Body of pancreas (tissue), 4 donors: ENCODE measurements around the gene GHRHR.

Experiments used
- POLR2A ChIP-seq, 3 donors: fragments of 450-650 bp; IDR thresholded peaks; one replicate each; pipeline ENCODE4 v1.6.1; 2016; ENCODE audit warnings: antibody characterized with exemption in 3 of 3, mild to moderate bottlenecking in 2 of 3
- TF ChIP-seq, protein P1 (sequence below), 7 experiments: fragments of 450-650 bp in 4 of 7; fragments of 200-600 bp in 3 of 7; sonication (generic) in 3 of 7; IDR thresholded peaks; one replicate each; pipeline ENCODE4 v1.5.1; 2016 to 2019; ENCODE audit warnings: antibody characterized with exemption in 7 of 7

DNA sequence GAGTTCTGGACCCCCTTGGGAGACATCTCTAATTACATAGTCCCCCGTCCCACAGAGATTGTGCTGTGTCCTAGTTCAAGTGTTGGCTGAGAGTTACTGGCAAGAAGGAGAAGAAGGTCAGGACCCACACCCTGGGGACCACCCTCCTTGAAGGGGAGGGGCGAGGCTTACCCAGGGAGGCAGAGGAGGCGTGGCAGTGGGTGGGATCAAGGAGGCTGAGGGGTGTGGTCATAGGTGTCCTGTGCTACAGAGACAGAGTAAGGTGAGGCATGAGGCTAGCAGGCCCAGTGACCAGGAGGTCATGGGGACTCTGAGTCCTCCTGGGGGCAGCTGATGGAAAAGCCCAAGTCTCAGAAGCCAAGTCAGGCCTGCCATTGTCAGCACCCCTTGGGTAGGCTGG is 59.0 kb downstream of the GHRHR start:
- TF ChIP-seq, protein P1, sequence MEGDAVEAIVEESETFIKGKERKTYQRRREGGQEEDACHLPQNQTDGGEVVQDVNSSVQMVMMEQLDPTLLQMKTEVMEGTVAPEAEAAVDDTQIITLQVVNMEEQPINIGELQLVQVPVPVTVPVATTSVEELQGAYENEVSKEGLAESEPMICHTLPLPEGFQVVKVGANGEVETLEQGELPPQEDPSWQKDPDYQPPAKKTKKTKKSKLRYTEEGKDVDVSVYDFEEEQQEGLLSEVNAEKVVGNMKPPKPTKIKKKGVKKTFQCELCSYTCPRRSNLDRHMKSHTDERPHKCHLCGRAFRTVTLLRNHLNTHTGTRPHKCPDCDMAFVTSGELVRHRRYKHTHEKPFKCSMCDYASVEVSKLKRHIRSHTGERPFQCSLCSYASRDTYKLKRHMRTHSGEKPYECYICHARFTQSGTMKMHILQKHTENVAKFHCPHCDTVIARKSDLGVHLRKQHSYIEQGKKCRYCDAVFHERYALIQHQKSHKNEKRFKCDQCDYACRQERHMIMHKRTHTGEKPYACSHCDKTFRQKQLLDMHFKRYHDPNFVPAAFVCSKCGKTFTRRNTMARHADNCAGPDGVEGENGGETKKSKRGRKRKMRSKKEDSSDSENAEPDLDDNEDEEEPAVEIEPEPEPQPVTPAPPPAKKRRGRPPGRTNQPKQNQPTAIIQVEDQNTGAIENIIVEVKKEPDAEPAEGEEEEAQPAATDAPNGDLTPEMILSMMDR (IDR thresholded peaks at IDR 0.05) = no peak
- TF ChIP-seq POLR2A (IDR thresholded peaks at IDR 0.05) = no peak
